ENCODE results near the gene FGD4. TPM values are rescaled to one million over a fixed set of nuclear protein-coding genes. Genes with fewer than 3 reads are reported as not detected.

FGD4 gene
- total RNA-seq, 1 experiment from 2014 or later, result 54.3 TPM

DNA sequence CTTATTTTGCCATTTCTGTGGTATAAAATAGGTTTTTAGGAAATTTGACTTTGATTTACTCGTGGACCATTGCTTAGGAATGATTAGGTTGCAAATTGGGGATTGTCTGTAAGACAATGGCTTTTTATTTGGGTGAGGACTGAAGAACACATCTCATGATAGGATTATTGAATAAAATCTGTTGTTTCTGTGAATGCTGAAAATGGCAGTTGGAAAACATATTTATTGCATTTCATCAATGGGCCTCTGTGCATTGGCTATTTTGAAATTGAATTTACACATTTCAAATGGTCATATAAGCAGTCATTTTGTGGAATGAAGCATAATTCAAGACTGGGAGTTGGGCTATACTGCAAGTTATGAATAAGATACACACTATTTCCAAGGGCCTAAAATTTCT, 46.0 kb downstream of the FGD4 start:
- no peak overlapping the region for H3T11ph ChIP-seq (ENCODE audit: low read length)
- H3K9me3 ChIP-seq (ENCODE audit: control insufficient read depth, low read depth, low read length), result no peaks in the 10 kb centered on the region
- TF ChIP-seq, protein P1, sequence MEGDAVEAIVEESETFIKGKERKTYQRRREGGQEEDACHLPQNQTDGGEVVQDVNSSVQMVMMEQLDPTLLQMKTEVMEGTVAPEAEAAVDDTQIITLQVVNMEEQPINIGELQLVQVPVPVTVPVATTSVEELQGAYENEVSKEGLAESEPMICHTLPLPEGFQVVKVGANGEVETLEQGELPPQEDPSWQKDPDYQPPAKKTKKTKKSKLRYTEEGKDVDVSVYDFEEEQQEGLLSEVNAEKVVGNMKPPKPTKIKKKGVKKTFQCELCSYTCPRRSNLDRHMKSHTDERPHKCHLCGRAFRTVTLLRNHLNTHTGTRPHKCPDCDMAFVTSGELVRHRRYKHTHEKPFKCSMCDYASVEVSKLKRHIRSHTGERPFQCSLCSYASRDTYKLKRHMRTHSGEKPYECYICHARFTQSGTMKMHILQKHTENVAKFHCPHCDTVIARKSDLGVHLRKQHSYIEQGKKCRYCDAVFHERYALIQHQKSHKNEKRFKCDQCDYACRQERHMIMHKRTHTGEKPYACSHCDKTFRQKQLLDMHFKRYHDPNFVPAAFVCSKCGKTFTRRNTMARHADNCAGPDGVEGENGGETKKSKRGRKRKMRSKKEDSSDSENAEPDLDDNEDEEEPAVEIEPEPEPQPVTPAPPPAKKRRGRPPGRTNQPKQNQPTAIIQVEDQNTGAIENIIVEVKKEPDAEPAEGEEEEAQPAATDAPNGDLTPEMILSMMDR (conservative IDR thresholded peaks at IDR 0.05), result no peak
- H2BK12ac ChIP-seq (ENCODE audit: insufficient read length, low read depth, low read length), result no peak overlapping the region
- no peak overlapping the region for H4K8ac ChIP-seq (replicated peaks; ENCODE audit: insufficient read length, low read depth, low read length)
- H3K79me2 ChIP-seq (ENCODE audit: insufficient read depth, low read length), result peaks cover 47% of the 10 kb centered on the region; the same call in 1 of the 2 replicates
- no peak overlapping the region for H2BK15ac ChIP-seq (ENCODE audit: low read depth, low read length)
- H2AFZ ChIP-seq (ENCODE audit: low read length), result no peak overlapping the region
- no peak overlapping the region for H2BK20ac ChIP-seq (ENCODE audit: low read depth, low read length, poor library complexity, severe bottlenecking)
- H4K91ac ChIP-seq (ENCODE audit: insufficient read length, low read depth, low read length), result no peak overlapping the region
- H3K18ac ChIP-seq (ENCODE audit: insufficient read length, low read depth, low read length), result no peak overlapping the region
- H3K27me3 ChIP-seq (ENCODE audit: insufficient read depth, low read length), result no peaks in the 10 kb centered on the region
- Mint-ChIP-seq H3K9me3 (no peaks in the 10 kb centered on the region), H3K4me1 (peaks cover 62 to 73% of the 10 kb centered on the region in 2 experiments), H3K36me3 (ENCODE audit: insufficient read depth in 1 of 3, low read depth in 3 of 3) (peaks cover 0 to 9% (median 3%) of the 10 kb centered on the region in 3 experiments; a peak in 3 of 7 replicates), H3K4me3 (no peak overlapping the region), H3K27me3 (ENCODE audit: low read depth) (no peaks in the 10 kb centered on the region), H3K27ac (peak overlapping the region in 1 of 3 experiments; percentile 95; a peak in 3 of 7 replicates)
- no peaks in the 10 kb centered on the region for H4K20me1 ChIP-seq (ENCODE audit: control insufficient read depth, insufficient read depth, insufficient read length)
- no peak overlapping the region for H2AK5ac ChIP-seq (ENCODE audit: insufficient read length, low read length)
- no peak overlapping the region for H2BK5ac ChIP-seq (ENCODE audit: insufficient read length, low read length)
- H3K4me1 ChIP-seq (ENCODE audit: insufficient read depth, low read length), result peaks cover 11% of the 10 kb centered on the region; the same call in 1 of the 2 replicates
- no peak overlapping the region for H2BK120ac ChIP-seq (ENCODE audit: low read depth, low read length, poor library complexity, severe bottlenecking)
- H3K79me1 ChIP-seq (ENCODE audit: insufficient read depth, low read depth, low read length, poor library complexity, severe bottlenecking), result no peaks in the 10 kb centered on the region
- no peak overlapping the region for H3K4me2 ChIP-seq (ENCODE audit: insufficient read depth, insufficient read length, low read length)
- no peak for DNase-seq
- H3K27ac ChIP-seq (ENCODE audit: insufficient read length, low read depth, low read length), result no peak overlapping the region
- H3K56ac ChIP-seq (ENCODE audit: insufficient read length, low read depth, low read length), result no peak overlapping the region
- no peak overlapping the region for H3K23ac ChIP-seq (ENCODE audit: insufficient read length, low read depth, low read length)
- no peak overlapping the region for H3K14ac ChIP-seq (ENCODE audit: insufficient read depth, low read length)
- H4K5ac ChIP-seq (ENCODE audit: insufficient read length, low read depth, low read length), result no peak overlapping the region
- H3K23me2 ChIP-seq (ENCODE audit: insufficient read length, low read depth, low read length, poor library complexity, severe bottlenecking), result no peaks in the 10 kb centered on the region
- H3K4ac ChIP-seq (ENCODE audit: low read depth, low read length), result no peak overlapping the region
- no CpG with 5 or more reads among the region's 1 CpG for WGBS (ENCODE audit: extremely low coverage, insufficient read length, low lambda C conversion rate)
- H3K9ac ChIP-seq (ENCODE audit: extremely low read depth, insufficient read length, low read length), result no peak overlapping the region
